ENCODE results near the gene RAMACL.

Gene RAMACL

GRCh38 chr6:166533205-166533824 is 53.2 kb downstream of the RAMACL start:
- DNase-seq (ENCODE audit: low read depth in 3 of 3), result no peak

All from stimulated activated CD4-positive, alpha-beta T cell treated with anti-CD3 and anti-CD28 coated beads, TNF-alpha, amount 100 ng/mL, for 24 hours (primary cell).